Stimulated activated CD8-positive, alpha-beta memory T cell treated with anti-CD3 and anti-CD28 coated beads, Interleukin-12 subunit alpha, Interleukin-12 subunit beta, amount 100 ng/mL, for 1 hour (primary cell): ENCODE results near the gene KIF12.
"Not testable (repeated sequence)": the region's sequence is repeated elsewhere in the genome, so short reads cannot be mapped to it uniquely, and the experiment has no call there.

Experiments
- DNase-seq: peaks from one replicate; pipeline ENCODE4 v3.0.0-alpha.2; 2020; ENCODE audit warnings: low read depth

Gene KIF12

DNA sequence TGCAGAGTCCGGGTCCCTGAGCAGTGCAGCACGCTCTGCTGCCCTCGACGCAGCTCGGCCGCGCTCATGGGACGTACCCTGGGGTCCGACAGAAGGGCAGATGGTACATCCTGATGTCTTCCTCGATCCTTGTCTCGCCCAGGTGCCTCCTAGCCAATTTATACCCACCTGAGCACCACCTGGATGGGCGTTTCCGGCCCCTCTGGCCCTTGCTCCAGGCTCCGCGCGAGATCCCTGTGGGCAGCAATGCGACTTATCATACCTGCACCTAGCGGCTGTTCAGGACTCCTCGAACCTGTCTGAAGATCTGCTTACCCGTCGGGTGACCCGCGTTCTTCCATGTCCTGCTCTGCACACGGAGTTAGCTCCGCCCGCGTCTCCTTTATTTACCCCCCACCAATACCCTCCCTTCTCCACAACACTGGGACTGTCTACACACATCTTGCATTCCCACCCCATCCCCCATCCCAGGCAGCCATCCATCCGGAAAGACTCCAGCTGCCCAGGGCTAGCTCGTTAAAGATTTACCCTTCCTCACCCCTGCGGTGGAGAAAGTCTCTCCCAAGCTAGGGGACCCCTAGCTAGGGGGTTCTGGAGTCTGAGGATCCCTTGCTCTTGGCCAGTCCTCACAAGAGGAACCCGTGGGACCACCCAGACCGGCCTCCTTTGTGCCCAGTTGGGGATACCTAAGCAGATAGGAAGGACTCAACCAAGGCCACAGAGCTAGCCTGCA lies at the start of gene KIF12:
TSS of gene KIF12 (minus strand) at position 357 of the 733 bp plus-strand sequence. CDS start at position 341, 16 bp downstream.
- DNase-seq = no peak

DNA sequence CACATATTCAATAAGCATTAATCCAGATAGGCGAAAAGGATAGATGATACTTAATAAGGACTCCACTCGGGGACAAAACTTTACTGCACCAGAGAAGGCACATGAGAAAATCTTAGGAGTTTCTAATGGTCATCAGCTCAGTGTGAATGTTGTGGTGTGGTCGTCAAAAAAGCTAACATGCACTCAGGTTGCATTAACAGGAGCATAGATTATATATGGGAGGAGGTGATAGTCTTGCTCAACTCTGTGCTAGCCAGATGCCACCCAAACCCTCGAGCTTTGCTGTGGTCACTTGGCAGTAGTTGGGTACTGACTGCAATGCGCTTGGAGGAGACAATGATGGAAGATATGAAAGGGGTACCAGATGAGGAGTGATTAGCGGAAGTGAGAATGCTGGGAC lies 47.6 kb upstream of the KIF12 start:
- no peak for DNase-seq

DNA sequence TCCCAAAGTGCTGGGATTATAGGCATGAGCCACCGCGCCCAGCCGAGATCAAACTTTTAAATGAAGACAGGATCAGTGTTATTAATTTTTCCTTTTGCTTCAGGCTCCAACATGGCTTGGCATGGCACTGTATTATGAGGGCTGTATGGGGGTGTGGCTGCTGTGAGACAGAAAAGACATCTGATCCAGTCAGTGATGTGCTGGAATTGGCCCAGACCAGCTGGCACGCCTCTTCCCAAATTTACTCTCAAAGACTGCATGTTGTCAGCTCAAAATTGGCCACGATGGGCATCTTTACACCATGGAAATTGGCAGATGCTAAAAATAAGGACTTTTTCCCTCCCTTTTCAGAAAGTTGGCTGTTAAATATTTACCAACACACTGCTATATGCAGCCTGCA lies 44.1 kb upstream of the KIF12 start:
- no peak for DNase-seq

DNA sequence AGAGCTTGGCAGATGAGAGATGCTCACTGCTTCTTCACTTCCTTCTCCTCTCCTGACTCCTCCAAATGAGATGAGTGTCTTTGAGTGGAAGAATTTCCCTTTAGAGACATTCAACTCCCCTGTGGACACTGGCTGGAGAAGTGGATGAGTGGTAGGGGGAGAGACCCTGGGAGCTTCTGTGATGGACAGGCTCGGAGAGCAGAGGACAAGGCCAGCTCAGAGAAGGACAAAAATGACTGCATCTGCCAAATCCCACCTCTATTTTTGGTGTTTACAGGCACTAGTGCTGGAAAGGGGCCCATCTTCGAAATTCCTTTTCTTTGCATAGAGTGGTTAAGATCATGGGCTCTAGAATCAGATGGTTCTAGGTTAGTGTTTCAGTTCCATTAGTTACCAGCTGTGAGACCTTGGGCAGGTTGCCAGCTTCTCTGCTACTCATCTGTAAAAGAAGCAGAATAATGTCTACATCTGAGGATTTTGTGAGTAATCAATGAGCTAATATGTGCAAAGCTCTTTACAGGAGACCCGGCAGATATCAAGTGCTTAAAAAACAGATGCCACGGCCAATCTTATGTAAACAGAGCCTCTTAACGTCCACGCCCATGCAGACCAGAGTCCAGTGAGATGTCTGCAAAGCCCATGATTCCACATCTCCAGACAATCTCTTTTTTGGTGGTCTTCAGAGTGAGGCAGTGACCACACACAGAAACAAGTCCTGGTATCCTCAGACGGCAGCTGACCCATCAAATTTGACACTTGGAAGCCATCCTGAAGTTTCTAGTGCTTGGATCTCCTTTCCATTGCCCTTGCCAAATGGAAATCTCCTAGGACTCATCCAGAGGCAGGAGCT lies 42.7 kb upstream of the KIF12 start:
- no peak for DNase-seq

DNA sequence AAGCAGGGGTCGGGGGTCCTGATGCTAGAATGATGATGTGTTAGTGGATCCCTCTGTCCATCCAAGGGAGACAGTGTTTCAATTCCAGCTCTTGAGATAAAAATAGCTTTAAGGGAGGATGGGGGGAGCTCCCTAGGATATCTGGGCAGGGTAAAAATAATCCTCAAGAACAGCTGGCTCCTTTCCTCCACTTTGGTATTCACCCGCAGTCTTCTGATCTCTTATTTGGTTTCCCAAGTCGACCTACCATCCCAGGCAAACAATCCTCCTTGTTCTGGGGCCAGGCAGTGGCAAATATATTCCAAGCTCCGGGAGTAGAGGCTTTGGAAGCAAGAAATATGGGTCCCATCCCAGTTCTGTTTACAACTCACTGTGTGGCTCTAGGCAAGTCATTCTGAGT lies 41.8 kb upstream of the KIF12 start:
- no peak for DNase-seq

DNA sequence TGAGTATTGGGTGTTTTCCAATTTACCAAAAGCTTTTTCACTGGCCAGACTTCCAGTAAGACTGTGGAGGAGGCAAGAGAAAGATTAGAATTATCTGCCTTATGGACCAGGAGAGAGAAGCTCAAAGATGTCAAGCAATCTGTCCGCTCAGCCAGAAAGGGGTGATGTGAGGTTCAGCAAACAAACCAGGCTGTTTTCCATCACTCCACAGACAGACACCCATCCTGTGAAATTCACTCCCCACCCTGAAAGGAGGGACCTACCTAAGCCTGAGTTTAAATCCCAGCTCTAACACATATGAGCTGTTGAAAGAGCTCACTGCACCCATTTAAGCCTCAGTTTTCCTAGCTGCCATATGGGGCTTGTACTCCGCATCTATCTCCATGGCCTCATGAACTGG lies 41.3 kb upstream of the KIF12 start:
- no peak for DNase-seq

DNA sequence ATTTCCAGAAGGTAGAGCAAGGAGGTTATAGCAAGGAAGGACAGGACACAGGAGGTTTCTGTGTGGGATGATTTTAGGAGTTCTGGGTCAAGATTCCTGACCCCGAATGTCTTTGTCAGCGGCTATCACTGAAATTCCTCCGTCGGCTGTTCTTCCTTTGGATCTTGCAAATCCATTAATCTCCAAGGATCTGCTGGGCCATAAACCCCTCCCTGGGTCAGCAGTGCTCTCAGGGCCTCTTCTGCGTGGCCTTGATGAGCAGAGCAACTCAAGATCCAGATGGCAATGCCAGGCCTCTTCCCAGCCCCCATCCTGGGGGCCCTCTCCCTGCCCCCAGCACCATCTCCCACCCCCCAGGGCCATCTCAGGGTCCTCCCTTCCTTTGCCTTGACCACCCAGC lies 40.0 kb upstream of the KIF12 start:
- DNase-seq = no peak

DNA sequence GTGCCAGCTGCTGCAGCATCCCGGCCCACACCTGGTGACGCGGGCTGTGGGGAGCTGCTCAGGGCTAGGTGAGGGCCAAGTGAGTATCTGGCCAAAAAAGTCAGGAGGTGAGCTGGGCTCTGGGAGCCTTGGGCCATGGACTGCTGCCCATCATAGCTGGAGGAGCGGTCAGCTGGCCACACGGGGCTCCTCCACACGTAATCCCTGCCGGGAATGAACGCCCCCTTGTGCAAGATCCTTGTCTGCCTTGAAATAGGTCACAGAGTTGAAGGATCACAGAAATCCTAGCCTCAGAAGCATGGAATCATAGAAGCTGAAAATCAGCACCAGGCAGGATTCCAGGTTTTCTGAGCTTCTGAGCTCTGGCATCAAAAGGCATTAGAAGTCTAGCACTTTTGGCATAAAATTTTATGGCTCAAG lies 39.5 kb upstream of the KIF12 start:
- no peak for DNase-seq

DNA sequence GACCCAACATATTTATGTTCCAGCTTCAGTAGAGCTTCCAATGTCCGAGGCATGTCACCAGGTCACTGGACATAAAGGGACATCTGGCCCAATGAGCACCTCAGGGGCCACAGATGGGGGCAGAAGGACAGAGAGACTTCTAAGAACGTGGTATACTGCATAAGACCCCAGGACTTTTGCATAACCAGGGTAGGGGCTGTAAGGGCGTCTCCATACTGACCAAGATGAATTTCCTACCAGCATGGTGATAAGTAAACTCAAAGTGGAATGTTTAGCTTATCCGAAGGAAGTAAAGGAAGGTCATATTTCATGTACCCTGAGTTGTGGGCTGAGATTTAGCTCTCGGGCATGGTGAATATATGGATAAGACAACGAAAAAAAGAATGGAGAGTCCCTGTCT lies 38.7 kb upstream of the KIF12 start:
- no peak for DNase-seq

DNA sequence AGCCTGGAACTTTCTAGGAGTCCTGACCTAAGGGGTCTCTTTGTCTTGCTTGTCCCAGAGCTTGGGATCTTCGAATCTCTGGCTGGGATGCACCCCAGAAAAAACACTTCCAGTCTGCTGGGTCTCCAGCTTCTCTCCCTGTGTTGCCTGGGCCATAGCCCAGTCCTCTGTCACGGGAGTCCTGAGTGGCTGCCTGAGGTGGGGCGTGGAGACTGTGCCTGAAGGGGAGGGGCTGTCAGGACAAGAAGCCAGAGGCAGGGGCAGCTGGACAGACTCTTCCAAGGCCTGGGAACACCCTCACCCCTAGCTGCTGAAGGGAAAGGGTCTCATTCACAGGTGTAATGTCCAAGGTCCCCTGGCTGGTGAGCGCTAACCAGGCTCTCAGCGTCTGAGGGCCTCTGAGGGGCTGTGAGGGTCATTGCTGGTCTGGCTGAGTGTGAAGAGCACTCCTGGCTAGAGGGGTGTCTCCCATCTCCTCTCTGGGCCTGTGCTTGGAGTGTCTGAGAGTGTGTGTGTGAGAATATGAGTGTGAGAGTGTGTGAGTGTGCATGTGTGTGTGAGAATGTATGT lies 35.8 kb upstream of the KIF12 start:
- DNase-seq = no peak

DNA sequence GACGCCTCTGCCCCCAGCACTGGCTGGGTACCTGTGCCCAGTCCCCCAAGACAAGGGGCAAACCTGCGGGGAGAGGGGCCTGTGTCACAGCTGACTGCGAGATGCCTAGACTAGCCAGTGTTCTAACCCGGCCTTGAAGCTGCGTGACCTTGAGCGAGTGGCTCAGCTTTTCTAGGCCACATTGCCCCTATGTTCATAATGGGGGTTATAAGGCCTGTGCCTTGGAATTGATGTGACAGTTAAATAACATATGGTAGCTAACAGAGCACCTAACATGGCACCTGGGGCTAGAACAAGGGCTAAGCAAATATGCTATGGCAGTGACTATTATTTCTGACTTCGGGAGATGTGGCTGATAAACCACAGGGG lies 33.4 kb upstream of the KIF12 start:
- no peak for DNase-seq

DNA sequence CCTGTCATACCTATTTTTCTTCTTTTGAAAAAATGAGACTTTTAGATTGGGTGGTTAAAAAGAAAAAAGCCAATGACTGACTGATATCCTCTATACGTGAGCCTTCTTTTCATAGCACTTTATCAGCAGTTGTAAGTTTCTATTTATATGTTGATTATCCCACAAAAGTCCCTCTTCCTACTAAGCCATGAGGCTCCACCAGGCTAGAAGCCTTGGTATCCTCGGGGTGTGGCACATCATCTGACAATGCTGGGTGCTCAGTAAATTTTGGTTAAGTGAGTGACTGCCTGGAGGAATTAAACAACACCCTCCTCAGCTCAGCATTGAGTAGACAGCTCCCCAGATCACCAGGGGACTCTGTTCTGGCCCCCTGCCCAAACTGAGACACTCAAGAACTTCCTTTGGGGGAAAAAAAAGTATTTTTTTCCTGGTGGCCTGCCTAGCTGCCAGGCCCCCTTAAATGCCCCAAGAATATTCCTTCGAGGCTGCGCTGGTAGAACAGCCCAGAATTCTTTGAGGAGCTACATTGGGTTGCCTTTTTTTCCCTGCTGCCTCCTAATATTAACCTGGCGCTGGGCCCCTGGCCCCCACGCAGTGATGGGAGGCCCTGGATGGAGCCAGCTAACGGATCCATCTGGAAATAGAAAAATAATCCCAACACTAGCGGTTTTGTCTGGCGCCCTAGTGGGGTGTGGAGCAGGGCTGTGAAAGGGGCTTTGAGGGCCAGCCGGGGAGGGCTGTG lies 32.9 kb upstream of the KIF12 start:
- DNase-seq = no peak

DNA sequence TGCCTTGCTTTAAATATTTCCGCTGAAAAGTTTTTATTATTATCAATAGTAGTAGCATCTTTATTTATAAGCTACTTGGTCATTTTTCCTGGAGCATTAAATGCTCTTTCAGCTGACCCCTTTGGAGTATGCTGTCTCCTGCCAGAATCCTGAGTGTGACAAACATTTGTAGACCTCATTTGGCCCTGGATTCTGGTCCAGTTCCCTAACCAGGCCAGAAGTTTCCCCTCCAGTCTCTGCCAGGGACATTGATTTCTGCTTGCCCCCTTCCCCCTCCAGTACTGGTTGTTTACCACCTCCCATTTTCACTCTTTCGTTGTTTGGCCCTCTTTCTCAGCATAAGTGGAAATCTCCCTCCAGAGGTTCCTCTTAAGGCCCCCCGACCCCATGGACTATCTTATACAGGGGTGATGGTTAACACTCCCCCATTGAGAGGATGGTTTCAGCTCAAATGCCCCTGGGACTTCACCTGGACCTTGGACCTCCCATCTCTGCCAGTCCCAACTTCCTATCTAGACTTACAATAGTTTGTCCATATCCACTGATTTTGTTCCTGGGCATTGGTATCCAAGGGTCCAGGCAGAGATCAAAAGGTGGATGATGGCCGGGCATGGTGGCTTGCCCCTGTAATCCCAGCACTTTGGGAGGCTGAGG lies 31.7 kb upstream of the KIF12 start:
- no peak for DNase-seq

DNA sequence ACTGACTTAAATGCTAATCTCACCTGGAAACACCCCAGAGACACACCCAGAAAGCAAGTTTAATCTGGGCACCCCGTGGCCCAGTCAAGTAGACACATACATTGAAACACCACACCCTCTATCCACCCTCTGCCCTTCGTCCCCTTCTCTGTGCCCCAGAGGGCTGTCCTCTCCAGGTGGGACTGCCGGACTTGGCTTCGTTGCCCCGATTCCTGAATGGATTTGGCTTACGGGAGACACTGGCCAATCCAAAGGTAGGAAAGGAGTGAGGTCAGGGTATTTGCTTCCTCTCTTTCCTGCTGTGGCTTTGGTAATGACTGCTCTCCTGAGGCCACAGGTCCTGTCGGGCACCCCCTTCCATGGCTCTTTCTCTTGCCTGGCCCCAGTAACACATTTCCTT lies 31.0 kb upstream of the KIF12 start:
- no peak for DNase-seq

DNA sequence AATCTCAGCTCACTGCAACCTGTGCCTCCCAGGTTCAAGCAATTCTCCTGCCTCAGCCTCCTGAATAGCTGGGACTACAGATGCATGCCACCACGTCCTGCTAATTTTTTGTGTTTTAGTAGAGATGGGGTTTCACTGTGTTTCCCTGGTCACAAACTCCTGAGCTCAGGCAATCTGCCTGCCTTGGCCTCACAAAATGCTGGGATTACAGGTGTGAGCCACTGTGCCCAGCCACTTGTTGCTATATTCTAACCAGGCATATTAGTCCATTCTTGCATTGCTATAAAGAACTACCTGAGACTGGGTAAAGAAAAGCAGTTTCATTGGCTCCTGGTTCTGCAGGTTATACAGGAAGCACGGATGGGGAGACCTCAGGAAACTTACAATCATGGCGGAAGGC lies 29.7 kb upstream of the KIF12 start:
- not testable (repeated sequence) for DNase-seq

DNA sequence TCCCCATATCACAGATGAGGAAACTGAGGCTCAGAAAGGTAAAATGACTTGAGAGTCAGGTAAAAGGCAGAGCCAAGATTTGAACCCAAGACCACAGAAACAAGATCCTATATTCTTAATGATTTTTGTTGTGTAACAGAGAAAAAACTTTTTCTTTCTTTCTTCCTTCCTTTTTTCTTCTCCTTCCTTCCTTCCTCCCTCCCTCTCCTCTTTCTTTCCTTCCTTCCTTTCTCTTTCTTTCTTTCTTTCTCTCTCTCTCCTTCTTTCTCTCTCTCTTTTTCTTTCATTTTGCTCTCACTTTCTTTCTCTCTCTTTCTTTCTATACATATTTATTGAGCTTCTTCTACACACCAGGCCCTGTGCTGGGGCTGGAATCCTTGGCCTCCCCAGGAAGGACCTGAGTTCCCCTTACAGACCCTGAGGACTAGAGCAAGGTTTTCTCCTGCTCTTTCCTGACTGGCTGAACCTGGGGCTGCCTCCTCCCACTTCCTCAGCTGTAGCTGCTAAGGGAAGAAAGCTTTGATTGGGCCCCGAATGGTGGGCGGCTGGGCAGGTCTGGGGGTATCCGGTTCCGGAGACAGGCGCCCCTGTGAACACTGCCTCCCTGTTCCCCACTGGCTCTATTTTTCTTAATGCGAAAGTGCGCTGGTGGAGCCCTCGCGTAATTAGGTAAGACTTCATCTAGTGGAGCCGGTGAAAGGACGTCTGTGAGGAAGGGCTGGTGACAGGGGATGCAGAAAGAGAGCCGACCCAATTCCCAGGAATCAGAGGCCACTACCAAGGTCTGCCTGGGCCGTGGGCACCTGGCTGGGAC lies 27.4 kb upstream of the KIF12 start:
- DNase-seq = no peak

DNA sequence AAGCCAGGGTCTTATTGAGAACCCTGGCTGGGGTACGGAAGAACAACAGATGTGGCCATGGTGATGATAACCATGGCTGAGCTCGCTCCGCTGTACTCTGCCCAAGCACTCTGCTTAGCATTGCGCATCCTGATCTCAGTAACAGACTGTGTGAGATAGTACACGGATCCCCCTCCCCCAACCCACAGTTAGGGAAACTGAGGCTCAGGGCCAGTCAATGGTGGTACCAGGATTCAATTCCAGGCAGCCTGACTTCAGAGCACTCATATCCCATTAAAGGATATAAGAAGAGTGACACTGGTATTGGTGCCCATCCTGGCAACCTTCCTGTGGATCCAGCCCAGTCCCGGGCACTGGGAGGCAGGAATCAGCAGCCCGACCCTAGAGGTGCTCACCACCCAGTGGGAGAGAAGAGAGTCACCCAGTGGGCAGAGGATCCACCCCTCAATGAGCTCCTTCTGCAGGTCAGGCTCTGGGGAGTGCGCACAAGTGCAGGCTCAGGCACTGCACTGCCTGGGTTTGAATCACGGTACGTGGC lies 26.5 kb upstream of the KIF12 start:
- DNase-seq = no peak

DNA sequence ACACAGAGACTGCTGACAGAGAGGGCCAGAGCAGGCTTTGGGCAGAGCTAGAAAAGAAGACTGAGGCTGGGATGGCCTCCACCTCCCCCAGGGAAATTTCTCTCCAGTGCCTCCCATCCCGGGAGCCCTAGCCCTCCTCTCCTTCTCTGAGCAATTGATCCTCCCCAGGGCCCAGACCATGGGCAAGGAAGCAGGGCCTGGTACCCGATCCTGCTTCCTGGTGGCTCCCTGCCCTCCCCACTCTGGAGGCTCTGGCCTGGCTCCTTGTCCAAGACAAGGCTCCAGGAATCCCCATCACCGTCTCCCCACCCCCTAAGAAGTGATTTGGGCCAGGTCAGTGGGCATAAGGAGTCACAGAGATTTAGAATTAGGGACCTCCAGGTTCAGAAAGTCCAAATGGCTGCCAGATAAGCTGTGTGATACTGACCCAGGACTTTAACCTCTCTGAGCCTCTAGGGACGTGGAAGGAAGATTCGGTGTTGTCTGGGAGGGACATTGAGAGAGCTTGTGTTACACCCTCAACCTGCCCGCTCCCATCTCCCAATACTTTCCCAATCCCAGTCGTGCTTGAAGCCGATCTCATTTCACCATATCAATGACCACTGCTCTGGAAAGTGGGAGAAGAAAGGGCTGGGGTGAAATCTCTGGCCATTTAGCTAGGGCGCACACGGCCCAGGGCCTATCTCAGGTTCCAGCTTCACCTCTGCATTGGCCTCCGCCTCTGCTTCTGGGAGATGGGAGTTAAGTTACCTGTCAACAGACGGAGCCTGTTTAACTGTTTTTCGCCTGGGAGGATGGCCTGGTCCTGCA lies 25.8 kb upstream of the KIF12 start:
- no peak for DNase-seq

DNA sequence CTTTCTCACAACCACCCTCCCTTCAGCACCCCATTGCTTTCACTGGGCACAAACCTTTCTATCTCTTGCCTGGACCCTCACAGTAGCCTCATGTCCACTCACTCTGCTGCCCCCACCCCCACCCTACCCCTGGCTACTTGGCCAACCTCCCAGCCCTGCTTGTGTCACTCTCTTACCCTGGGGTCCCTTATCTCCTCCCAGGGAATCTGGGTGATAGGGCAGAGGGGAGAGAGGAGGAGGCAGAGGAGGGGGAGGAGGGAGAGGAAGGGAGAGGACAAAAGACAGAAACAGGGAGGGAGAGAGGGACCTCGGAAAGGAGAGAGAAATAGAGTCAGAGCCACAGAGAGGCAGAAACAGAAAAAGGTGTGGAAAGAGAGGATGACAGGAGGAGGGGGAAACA lies 25.0 kb upstream of the KIF12 start:
- no peak for DNase-seq
